Measurements from ENCODE around the gene ALDH7A1. TPM values are rescaled to one million over a fixed set of nuclear protein-coding genes. Genes with fewer than 3 reads are reported as not detected.

Gene ALDH7A1
- total and polyA plus RNA-seq, 2 donors (not counting 1 experiment from before 2014, with no cell fraction given) = 0.78 to 3.3 TPM

DNA sequence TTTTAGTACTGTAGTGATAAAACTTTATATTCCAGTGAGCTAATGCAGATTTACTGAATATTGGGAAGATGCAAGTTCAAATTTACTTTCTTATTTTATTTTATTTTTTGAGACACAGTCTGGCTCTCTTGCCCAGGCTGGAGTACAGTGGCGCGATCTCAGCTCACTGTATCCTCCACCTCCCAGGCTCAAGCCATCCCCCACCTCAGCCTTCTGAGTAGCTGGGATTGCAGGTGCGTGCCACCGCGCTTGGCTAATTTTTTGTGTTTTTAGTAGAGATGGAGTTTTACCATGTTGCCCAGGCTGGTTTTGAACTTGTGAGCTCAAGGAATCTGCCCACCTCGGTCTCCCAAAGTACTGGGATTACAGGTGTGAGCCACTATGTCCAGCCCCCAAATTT is 15.6 kb upstream of the ALDH7A1 start:
- no peaks in the 10 kb centered on the region for H3K4me1 ChIP-seq (ENCODE audit: control insufficient read depth in 2 of 2, insufficient read depth in 2 of 2, low read length in 2 of 2)
- Mint-ChIP-seq H3K4me1 (peaks cover 39% of the 10 kb centered on the region), H3K27ac (no peak overlapping the region), H3K27me3 (no peaks in the 10 kb centered on the region), H3K4me3 (no peak overlapping the region), H3K9me3 (ENCODE audit: insufficient read depth) (no peaks in the 10 kb centered on the region)
- TF ChIP-seq, protein P1, sequence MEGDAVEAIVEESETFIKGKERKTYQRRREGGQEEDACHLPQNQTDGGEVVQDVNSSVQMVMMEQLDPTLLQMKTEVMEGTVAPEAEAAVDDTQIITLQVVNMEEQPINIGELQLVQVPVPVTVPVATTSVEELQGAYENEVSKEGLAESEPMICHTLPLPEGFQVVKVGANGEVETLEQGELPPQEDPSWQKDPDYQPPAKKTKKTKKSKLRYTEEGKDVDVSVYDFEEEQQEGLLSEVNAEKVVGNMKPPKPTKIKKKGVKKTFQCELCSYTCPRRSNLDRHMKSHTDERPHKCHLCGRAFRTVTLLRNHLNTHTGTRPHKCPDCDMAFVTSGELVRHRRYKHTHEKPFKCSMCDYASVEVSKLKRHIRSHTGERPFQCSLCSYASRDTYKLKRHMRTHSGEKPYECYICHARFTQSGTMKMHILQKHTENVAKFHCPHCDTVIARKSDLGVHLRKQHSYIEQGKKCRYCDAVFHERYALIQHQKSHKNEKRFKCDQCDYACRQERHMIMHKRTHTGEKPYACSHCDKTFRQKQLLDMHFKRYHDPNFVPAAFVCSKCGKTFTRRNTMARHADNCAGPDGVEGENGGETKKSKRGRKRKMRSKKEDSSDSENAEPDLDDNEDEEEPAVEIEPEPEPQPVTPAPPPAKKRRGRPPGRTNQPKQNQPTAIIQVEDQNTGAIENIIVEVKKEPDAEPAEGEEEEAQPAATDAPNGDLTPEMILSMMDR (IDR thresholded peaks at IDR 0.05) = no peak
- no peak overlapping the region for H3K4me2 ChIP-seq (replicated peaks; ENCODE audit: low read depth, low read length, poor library complexity, severe bottlenecking)
- H3K36me3 ChIP-seq (replicated peaks in 1 of 2; ENCODE audit: control extremely low read depth in 1 of 2, control insufficient read depth in 1 of 2, extremely low read depth in 1 of 2, insufficient read depth in 2 of 2, low read length in 1 of 2) = peaks cover 4 to 53% of the 10 kb centered on the region in 2 experiments
- no CpG with 5 or more reads among the region's 6 CpGs for WGBS (ENCODE audit: insufficient coverage)
- ChIA-PET POLR2A (no interaction called here), CTCF (interaction anchor here (1.8 kb wide), 1 partner anchor 9 kb away, joined by 5 read pairs; the partner anchor contains the start of gene PHAX)
- no peak overlapping the region for H3K4me3 ChIP-seq (ENCODE audit: control extremely low read depth in 1 of 5, extremely low read depth in 1 of 5, insufficient read depth in 1 of 5, low read depth in 2 of 5, low read length in 4 of 5)
- no peaks in the 10 kb centered on the region for H3K27me3 ChIP-seq (replicated peaks in 1 of 4; ENCODE audit: control extremely low read depth in 1 of 4, control insufficient read depth in 3 of 4, insufficient read depth in 4 of 4, low read length in 3 of 4)
- H3K9me3 ChIP-seq (ENCODE audit: control extremely low read depth in 1 of 3, control insufficient read depth in 2 of 3, insufficient read depth in 1 of 3, low read length in 2 of 3) = no peaks in the 10 kb centered on the region
- no peak overlapping the region for H3K27ac ChIP-seq (ENCODE audit: low read length in 2 of 2)
- ATAC-seq (ENCODE audit: low read depth) = no peak
- intact Hi-C loops (cut with micrococcal nuclease) = no loop called here
- H3K9ac ChIP-seq (ENCODE audit: low read length) = no peak overlapping the region
- peaks cover 79% of the 10 kb centered on the region for H3K79me2 ChIP-seq (ENCODE audit: control insufficient read depth, insufficient read depth, low read length)
- no peak for DNase-seq
- peaks cover 51% of the 10 kb centered on the region for H4K20me1 ChIP-seq (ENCODE audit: control insufficient read depth, insufficient read depth, low read length, poor library complexity, severe bottlenecking)
- no peak overlapping the region for H2AFZ ChIP-seq (ENCODE audit: insufficient read depth, low read depth, low read length, poor library complexity, severe bottlenecking)

DNA sequence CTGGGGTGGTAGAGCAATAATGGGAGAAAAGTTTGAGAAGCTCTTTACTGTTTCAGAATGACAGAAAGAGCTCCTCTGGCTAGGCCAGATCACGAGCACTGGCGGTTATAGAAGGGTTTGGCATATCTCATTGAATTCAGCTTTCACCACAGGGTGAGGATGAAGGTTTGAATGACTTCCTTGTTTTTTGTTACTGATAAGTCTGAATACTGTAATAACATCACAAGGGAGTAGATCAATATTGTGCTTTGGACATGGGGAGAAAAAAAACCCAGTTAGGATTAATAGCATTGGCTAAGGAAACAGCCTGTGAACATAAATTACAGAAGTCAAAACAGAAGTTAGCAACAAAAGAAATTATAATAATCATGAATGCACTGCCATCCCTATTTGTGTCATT is 15.1 kb upstream of the ALDH7A1 start:
- Histone ChIP-seq H3K27ac (ENCODE audit: low read length in 2 of 2) (no peak overlapping the region), H3K36me3 (replicated peaks in 1 of 2; ENCODE audit: control extremely low read depth in 1 of 2, control insufficient read depth in 1 of 2, extremely low read depth in 1 of 2, insufficient read depth in 2 of 2, low read length in 1 of 2) (peaks cover 4 to 53% of the 10 kb centered on the region in 2 experiments), H3K79me2 (ENCODE audit: control insufficient read depth, insufficient read depth, low read length) (peaks cover 83% of the 10 kb centered on the region), H3K4me1 (ENCODE audit: control insufficient read depth in 2 of 2, insufficient read depth in 2 of 2, low read length in 2 of 2) (peaks cover 0 to 2% of the 10 kb centered on the region in 2 donors), H3K9me3 (ENCODE audit: control extremely low read depth in 1 of 3, control insufficient read depth in 2 of 3, insufficient read depth in 1 of 3, low read length in 2 of 3) (no peaks in the 10 kb centered on the region), H3K4me3 (ENCODE audit: control extremely low read depth in 1 of 5, extremely low read depth in 1 of 5, insufficient read depth in 1 of 5, low read depth in 2 of 5, low read length in 4 of 5) (no peak overlapping the region), H2AFZ (ENCODE audit: insufficient read depth, low read depth, low read length, poor library complexity, severe bottlenecking) (no peak overlapping the region), H3K27me3 (replicated peaks in 1 of 4; ENCODE audit: control extremely low read depth in 1 of 4, control insufficient read depth in 3 of 4, insufficient read depth in 4 of 4, low read length in 3 of 4) (no peaks in the 10 kb centered on the region), H3K4me2 (replicated peaks; ENCODE audit: low read depth, low read length, poor library complexity, severe bottlenecking) (no peak overlapping the region), H4K20me1 (ENCODE audit: control insufficient read depth, insufficient read depth, low read length, poor library complexity, severe bottlenecking) (peaks cover 56% of the 10 kb centered on the region), H3K9ac (ENCODE audit: low read length) (no peak overlapping the region)
- TF ChIP-seq, protein P1 (IDR thresholded peaks at IDR 0.05) = no peak
- TF ChIP-seq EZH2 (IDR thresholded peaks at IDR 0.05; ENCODE audit: borderline replicate concordance, insufficient read depth, low read depth, low read length, poor library complexity, severe bottlenecking) = no peak
- no CpG with 5 or more reads among the region's 2 CpGs for WGBS (ENCODE audit: insufficient coverage)
- H3K4me1 Mint-ChIP-seq = peaks cover 40% of the 10 kb centered on the region
- DNase-seq (no peak), ATAC-seq (ENCODE audit: low read depth) (no peak)
- H3K4me3 Mint-ChIP-seq = no peak overlapping the region
- no peaks in the 10 kb centered on the region for H3K27me3 Mint-ChIP-seq
- H3K9me3 Mint-ChIP-seq (ENCODE audit: insufficient read depth) = no peaks in the 10 kb centered on the region
- ChIA-PET CTCF (interaction anchor here (0.7 to 1.8 kb wide), 2 partner anchors 9 to 12 kb away, joined by 3 to 5 read pairs; partner anchors contain the start of gene PHAX), POLR2A (no interaction called here)
- intact Hi-C loops (cut with micrococcal nuclease) = no loop called here
- no peak overlapping the region for H3K27ac Mint-ChIP-seq

All from B cell (primary cell).